ENCODE results near the gene THBS2.

- TF ChIP-seq, protein P1, sequence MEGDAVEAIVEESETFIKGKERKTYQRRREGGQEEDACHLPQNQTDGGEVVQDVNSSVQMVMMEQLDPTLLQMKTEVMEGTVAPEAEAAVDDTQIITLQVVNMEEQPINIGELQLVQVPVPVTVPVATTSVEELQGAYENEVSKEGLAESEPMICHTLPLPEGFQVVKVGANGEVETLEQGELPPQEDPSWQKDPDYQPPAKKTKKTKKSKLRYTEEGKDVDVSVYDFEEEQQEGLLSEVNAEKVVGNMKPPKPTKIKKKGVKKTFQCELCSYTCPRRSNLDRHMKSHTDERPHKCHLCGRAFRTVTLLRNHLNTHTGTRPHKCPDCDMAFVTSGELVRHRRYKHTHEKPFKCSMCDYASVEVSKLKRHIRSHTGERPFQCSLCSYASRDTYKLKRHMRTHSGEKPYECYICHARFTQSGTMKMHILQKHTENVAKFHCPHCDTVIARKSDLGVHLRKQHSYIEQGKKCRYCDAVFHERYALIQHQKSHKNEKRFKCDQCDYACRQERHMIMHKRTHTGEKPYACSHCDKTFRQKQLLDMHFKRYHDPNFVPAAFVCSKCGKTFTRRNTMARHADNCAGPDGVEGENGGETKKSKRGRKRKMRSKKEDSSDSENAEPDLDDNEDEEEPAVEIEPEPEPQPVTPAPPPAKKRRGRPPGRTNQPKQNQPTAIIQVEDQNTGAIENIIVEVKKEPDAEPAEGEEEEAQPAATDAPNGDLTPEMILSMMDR (IDR thresholded peaks at IDR 0.05): no peak
- TF ChIP-seq POLR2A (IDR thresholded peaks at IDR 0.05): no peak
These were observed at the start of gene THBS2 for GRCh38 chr6:169253337-169254238.

Measured in thyroid gland (tissue), 4 donors.